Thoracic aorta (tissue), 2 donors: ENCODE data around the gene MIB1. TPM values are rescaled to one million over a fixed set of nuclear protein-coding genes. Genes with fewer than 3 reads are reported as not detected.

Experiments
- ATAC-seq: fragments of 150-250 bp; one replicate; pipeline ENCODE4 v1.8.0; 2017; ENCODE audit warnings: low read depth; ENCODE audit not compliant: insufficient number of reproducible peaks, low FRiP score
- DNase-seq: peaks from one replicate; pipeline ENCODE4 v3.0.0-alpha.2; 2020; ENCODE audit warnings: low spot score
- H3K27ac ChIP-seq, 2 donors: fragments of 200-600 bp; sonication (generic); 1 replicate in 1 of 2; 2 replicates in 1 of 2; pipeline ENCODE4 v1.5.1; 2016; ENCODE audit warnings: mild to moderate bottlenecking in 2 of 2, moderate library complexity in 2 of 2
- H3K27me3 ChIP-seq: fragments of 200-600 bp; sonication (generic); replicated peaks from 2 replicates; pipeline ENCODE4 v1.6.0; 2016; ENCODE audit warnings: mild to moderate bottlenecking; ENCODE audit not compliant: insufficient read depth
- H3K36me3 ChIP-seq: fragments of 200-600 bp; sonication (generic); one replicate; pipeline ENCODE4 v1.5.1; 2016
- H3K4me1 ChIP-seq, 2 donors: fragments of 200-600 bp; sonication (generic); 1 replicate in 1 of 2; 2 replicates in 1 of 2; pipeline versions ENCODE4 v1.5.1 to v1.6.0; 2016; ENCODE audit warnings: low read depth in 2 of 2, mild to moderate bottlenecking in 1 of 2; ENCODE audit not compliant: control insufficient read depth in 1 of 2
- H3K4me3 ChIP-seq: fragments of 200-600 bp; sonication (generic); 2 replicates; pipeline ENCODE4 v1.5.1; 2016; ENCODE audit warnings: mild to moderate bottlenecking
- H3K9me3 ChIP-seq: fragments of 200-600 bp; sonication (generic); 2 replicates; pipeline ENCODE4 v1.5.1; 2016
- total RNA-seq, 2 donors: library from RNA; depleted of rRNA; stranded (reverse); fragments of >200 nt; gene quantifications; one replicate each; pipeline versions ENCODE4 v1.1.0 to v1.2.3, GENCODE V29; 2016
- TF ChIP-seq, protein P1 (sequence below): fragments of 200-600 bp; sonication (generic); IDR thresholded peaks from one replicate; pipeline ENCODE4 v1.5.1; 2019; ENCODE audit warnings: antibody characterized with exemption

Gene MIB1
- total RNA-seq, 2 donors from 2014 or later, result 37.9 to 53.6 TPM

DNA sequence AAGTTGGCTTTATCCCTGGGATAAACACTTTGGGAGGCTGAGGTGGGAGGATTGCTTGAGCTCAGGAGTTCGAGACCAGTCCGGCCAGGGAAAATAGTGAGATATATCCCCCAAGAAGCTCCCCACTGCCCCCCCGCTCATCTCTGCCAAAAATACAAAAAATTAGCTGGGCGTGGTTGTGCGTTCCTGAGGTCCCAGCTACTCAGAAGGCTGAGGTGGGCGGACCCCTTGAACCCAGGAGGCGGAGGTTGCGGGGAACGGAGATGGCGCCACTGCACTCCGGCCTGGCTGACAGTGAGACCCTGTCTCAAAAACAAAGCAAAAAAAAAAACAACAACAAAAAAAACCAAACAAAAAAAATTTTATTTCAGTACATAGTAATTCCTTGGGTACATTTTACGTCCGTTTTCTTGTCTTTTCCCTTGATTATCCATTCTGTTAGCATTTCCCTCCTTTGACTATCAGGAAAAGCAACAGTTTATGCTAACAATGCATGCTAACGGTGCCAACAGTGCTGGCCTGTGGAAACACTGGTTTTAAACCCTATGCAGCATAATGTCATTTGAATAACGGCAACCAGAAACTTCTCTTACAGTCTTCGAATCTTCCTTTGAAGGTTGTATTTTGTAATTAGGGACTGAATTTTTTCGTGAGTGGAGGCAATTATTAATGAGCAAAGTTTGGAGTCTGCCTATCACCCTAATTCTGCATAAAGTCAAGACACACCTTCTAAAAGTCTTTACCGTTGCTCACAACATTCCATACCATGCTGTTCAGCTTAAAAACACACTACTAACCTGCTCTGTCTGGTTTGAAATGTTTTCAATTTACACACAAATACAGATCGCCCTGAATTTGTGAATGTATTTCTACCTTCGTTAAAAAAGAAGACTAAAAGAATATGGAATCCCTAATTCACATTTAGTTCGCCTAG lies 721 bp upstream of the MIB1 start:
- peak overlapping the region; percentile 89 for H3K4me3 ChIP-seq
- no peaks in the 10 kb centered on the region for H3K27me3 ChIP-seq
- TF ChIP-seq, protein P1, sequence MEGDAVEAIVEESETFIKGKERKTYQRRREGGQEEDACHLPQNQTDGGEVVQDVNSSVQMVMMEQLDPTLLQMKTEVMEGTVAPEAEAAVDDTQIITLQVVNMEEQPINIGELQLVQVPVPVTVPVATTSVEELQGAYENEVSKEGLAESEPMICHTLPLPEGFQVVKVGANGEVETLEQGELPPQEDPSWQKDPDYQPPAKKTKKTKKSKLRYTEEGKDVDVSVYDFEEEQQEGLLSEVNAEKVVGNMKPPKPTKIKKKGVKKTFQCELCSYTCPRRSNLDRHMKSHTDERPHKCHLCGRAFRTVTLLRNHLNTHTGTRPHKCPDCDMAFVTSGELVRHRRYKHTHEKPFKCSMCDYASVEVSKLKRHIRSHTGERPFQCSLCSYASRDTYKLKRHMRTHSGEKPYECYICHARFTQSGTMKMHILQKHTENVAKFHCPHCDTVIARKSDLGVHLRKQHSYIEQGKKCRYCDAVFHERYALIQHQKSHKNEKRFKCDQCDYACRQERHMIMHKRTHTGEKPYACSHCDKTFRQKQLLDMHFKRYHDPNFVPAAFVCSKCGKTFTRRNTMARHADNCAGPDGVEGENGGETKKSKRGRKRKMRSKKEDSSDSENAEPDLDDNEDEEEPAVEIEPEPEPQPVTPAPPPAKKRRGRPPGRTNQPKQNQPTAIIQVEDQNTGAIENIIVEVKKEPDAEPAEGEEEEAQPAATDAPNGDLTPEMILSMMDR, result no peak
- no peaks in the 10 kb centered on the region for H3K36me3 ChIP-seq
- DNase-seq (no peak), ATAC-seq (no peak)
- H3K9me3 ChIP-seq, result no peaks in the 10 kb centered on the region
- H3K4me1 ChIP-seq, result peaks cover 12 to 17% of the 10 kb centered on the region in 2 donors
- peak overlapping the region; percentile 51 to 97 for H3K27ac ChIP-seq

DNA sequence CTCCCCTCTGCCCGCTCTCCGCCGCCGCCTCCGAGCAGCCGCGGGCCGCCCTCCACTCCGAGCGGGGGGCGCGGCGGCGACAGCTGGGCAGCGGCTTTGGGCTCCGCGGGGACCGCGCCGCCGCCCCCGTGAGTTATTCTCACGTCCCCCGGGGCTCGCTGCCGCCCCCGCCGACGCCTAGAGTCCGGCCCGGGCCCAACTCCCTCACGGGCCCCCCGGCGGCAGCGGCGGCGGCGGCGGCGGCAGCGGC lies 645 bp downstream of the MIB1 start:
- TF ChIP-seq, protein P1, result no peak
- Histone ChIP-seq H3K4me3 (peak overlapping the region; percentile 89), H3K27ac (peak overlapping the region; percentile 97 to 99), H3K4me1 (peaks cover 13 to 28% of the 10 kb centered on the region in 2 donors), H3K9me3 (no peaks in the 10 kb centered on the region), H3K36me3 (no peaks in the 10 kb centered on the region), H3K27me3 (no peaks in the 10 kb centered on the region)
- DNase-seq (no peak), ATAC-seq (no peak)

DNA sequence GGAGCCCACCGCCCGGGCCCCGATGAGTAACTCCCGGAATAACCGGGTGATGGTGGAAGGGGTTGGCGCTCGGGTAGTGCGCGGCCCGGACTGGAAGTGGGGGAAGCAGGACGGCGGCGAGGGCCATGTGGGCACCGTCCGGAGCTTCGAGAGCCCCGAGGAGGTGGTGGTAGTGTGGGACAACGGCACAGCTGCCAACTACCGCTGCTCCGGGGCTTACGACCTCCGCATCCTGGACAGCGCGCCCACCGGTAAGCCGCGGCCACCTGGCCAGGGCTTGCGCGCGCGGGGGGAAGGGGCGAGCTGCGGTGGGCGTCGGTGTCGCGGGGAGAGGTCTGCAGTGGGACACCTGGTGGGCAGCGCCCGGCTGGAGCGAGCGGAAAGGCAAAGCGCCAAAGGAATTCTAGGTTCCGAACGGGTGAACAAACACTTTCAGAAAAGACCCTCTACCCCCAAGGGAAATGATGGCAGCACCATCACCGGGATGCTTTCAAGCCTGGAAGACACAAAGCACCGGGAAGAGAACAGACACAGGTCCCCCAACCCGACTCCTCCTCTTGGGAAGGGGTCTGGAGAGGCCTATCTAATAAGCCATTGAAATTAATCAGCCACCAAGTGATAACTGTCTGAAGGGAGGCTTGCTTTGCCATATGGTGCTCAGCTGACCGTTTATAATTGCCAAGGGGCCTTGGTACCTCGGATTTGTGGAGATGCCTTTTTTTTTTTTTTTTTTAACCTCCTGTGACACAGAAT lies 1.1 kb downstream of the MIB1 start:
- ATAC-seq (no peak), DNase-seq (no peak)
- peaks cover 14 to 33% of the 10 kb centered on the region in 2 donors for H3K4me1 ChIP-seq

DNA sequence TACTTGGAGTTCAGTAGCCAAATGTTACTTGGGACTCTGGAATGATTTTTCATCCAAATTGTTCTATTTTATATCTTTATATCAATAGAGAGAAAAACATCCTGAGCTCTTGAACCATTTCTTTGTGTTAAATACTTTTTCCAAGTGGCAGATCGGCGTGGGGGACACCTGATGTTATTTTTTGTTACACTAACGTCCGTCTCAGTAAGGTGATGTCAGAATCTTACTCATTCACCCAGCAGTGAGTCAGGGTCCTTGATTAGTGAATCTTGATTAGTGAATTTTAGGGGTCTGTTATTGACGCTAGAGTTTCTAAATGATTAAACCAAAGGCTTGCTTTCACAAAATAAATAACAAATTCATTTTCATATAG lies 1.7 kb downstream of the MIB1 start:
- Histone ChIP-seq H3K4me1 (peaks cover 19 to 38% of the 10 kb centered on the region in 2 donors), H3K4me3 (peak overlapping the region; percentile 89), H3K36me3 (no peaks in the 10 kb centered on the region), H3K9me3 (no peaks in the 10 kb centered on the region), H3K27ac (peak overlapping the region in 1 of 2 donors; percentile 99), H3K27me3 (no peaks in the 10 kb centered on the region)
- DNase-seq (no peak), ATAC-seq (no peak)
- TF ChIP-seq, protein P1, result no peak

More for the DNA sequence above, 1.1 kb downstream of the MIB1 start:
- Histone ChIP-seq H3K27ac (peak overlapping the region; percentile 97 to 99), H3K4me3 (peak overlapping the region; percentile 89), H3K36me3 (no peaks in the 10 kb centered on the region), H3K9me3 (no peaks in the 10 kb centered on the region), H3K27me3 (no peaks in the 10 kb centered on the region)
- TF ChIP-seq, protein P1, result no peak

DNA sequence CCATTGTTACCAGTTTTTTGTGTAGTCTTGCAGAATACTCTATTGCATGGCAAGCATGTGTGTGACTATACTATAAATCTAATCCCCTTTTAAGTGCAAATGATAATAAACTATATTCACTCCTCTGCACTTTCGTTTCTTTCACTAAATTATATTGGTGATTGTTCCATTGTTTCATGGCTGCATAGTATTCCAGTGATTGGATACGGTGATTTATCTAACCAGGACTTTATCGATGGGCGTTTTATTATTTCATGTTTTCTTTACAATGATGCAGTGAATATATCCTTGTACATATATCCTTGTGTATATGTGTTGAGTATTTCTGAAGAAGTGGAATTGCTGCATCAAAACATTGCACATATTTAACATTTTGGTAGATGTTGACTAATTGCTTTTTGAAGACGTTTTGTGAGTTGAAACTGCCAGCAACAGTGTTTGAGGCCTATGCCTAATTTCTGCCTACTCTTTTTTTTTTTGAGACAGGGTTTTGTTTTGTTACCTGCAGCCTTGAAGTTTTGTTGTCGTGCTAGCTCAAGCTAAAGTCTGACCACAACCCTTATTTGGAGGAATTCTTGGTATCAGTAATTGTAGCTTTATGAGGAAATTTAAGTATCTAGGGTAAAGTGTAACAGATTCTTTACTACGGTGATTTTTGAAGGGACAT lies 2.7 kb downstream of the MIB1 start:
- ATAC-seq (no peak), DNase-seq (no peak)
- no peaks in the 10 kb centered on the region for H3K36me3 ChIP-seq
- TF ChIP-seq, protein P1, result no peak
- H3K9me3 ChIP-seq, result no peaks in the 10 kb centered on the region
- H3K27ac ChIP-seq, result no peak overlapping the region
- H3K4me3 ChIP-seq, result peak overlapping the region; percentile 89
- no peaks in the 10 kb centered on the region for H3K27me3 ChIP-seq
- H3K4me1 ChIP-seq, result peaks cover 24 to 46% of the 10 kb centered on the region in 2 donors
